GM21717 (cell line): ENCODE results near the gene WEE1.
"Not testable (repeated sequence)": the region's sequence is repeated elsewhere in the genome, so short reads cannot be mapped to it uniquely, and the experiment has no call there.

Experiments
- ATAC-seq: cut with Tn5 transposase; IDR thresholded peaks from one replicate; pipeline ENCODE4 v1.9.1; 2021; ENCODE audit warnings: mild to moderate bottlenecking, moderate library complexity; ENCODE audit not compliant: unreplicated experiment

Gene WEE1

GRCh38 chr11:9594267-9595046 is 21.0 kb downstream of the WEE1 start:
- no peak for ATAC-seq

DNA sequence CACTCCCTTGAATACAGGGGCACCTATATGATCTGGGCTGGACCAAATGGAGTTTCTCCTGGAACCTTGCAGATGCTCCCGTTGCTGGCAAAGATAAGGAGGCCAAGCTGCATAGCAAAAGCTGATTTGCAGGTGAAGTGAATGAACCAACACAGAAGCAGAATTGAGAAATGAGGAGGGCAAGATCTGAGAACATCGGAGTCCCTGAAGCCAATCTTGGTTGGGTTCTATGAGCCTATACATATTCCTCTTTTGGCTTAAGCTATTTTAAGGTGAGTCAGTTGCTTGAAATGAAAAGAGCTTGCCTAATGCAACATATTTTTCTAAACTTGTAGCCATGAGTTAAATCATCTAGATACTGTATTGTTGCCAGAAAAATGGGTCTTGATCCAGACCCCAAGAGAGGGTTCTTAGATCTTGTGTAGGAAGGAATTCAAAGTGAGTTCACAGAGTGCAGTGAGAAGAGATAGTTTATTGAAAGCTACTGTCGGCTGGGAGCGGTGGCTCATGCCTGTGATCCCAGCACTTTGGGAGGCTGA is 23.5 kb downstream of the WEE1 start:
- no peak for ATAC-seq

DNA sequence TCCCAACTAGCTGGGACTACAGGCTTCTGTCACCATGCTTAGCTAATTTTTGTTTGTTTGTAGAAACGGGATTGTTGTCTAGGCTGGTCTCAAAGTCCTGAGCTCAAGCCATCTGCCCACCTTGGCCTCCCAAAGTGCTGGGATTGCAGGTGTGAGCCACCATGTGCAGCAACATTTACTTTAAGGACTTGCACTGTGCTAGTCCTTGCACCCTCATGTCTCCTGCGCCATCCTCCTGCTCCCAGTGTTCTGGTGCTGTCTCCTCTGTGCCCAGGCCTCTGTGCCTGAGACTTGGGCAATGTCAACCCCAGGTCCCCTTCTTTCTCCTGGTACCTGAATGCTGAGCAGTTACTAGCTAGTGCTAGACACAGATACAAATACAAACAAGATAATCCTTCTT is 26.7 kb downstream of the WEE1 start:
- no peak for ATAC-seq

GRCh38 chr11:9600644-9601036 is 27.2 kb downstream of the WEE1 start:
- peak; percentile 43 for ATAC-seq

- peak; percentile 80 for ATAC-seq
These were observed 27.8 kb downstream of the WEE1 start for GRCh38 chr11:9601037-9601875.

GRCh38 chr11:9601876-9602199 is 28.4 kb downstream of the WEE1 start:
- ATAC-seq: no peak

DNA sequence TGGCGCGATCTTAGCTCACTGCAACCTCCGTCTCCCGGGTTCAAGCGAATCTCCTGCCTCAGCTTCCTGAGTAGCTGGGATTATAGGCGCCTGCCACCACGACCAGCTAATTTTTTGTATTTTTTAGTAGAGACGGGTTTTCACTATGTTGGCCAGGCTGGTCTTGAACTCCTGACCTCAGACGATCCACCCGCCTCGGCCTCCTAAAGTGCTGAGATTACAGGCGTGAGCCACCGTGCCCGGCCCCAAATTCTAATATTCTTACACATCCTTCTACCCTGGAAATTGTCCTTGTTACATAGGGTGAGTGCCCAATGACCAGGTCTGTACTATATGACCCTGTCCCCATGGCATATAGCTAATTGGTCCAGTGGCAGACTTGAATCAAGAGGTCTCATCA is 29.7 kb downstream of the WEE1 start:
- ATAC-seq: not testable (repeated sequence)

DNA sequence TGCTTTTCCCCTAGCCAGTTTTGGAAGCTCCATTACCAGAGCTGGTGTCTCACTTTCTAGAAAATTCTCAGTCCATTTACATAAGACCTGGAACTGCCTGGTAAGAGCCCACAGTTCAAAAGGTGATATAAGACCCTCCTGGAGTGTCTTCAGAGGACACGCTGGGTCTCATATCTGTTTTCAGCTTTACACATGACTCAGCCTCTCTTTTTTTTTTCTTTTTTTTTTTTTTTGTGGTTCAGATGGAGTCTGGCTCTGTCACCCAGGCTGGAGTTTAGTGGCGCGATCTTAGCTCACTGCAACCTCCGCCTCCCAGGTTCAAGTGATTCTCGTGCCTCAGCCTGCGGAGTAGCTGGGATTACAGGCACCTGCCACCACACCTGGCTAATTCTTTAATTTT is 30.7 kb downstream of the WEE1 start:
- no peak for ATAC-seq

GRCh38 chr11:9605742-9606141 is 32.3 kb downstream of the WEE1 start:
- ATAC-seq: no peak

DNA sequence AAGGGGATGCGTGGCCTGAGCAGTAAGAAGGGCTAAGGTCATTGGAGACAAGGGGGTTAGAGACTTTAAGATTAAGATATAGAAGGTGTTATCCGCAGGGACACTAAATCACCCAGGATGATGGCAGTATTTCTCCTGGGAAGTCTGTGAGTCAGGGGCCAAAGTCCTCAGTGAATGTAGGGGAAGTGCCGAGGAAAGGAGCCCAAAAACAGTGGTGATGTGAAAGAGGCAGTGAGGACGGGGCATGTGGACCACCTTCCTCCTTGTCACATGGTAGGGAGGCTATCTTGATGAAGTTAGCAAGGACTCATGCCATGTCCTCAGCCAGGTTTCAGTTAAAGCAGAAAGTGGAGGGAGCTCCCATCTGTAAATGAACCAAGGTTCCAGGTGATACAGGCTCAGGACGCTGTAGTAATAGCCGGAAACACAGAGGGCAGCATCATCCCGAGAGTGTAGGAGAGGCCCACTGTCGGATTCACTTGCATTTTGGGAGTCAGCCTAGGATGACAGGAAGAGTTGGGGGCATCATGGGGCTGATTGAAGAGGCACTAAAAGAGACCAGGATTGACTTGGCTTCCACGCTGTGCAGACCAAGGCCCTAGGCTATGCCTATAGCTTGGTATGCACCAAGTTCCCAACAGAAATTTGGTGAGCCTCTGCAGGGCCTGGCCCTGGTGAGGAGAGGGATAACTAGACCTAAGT is 33.5 kb downstream of the WEE1 start:
- ATAC-seq: no peak

DNA sequence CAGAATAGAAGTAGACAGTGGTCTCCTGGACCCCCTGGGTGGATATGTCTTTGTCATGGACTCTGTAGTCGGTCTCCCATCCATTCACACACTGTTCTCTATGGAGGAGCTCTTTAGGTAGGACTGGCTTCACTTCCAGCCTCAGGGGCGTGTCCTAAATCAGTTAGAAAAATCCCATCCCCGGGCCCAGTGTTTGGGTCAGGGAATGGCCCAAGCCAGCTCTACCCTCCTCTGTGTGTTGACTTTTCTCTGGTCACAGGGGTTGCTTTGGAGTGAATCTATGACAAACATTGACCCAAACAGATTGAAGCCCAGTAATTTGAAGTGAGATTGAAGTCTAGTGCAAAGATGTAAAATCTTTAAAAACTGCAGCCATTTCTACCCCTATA is 34.0 kb downstream of the WEE1 start:
- ATAC-seq: no peak

- ATAC-seq: no peak
These were observed 35.7 kb downstream of the WEE1 start for GRCh38 chr11:9609002-9609759.

- no peak for ATAC-seq
These were observed 36.4 kb downstream of the WEE1 start for GRCh38 chr11:9609841-9610240.

DNA sequence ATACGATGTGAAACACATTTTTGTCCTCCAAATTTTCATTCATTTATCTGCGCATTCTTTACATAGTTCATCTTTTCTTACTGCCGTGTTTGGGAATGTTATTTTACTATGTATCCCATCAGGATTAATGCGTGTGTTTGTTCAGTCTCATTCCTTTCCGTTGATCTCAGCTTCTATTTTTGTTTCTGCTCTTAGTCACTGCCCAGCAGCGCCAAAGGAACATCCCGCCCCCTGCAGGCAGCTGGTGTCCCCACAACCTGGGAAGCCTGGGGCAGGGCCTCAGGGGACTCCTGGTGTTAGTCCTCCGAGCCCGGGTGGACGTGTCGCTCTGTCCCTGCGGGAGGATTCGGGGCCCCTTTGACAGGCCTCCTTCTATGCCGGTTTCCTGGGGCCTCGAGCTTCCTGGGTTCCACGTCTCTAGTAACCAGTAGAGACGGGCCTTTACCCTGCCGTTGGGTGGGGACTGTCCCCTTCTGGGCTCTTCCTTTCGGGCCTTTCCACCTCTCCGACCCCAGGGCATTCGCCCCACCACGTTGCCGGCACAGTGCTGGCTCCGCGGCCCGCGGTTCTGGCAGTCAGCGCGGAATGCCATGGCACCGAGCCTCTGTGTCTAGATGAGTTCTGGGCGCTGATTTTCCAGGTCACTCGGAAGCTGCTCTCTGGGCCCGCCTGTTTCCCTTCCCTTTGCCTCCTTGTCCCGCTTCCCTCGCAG is 39.8 kb downstream of the WEE1 start:
- peak; percentile 46 for ATAC-seq

DNA sequence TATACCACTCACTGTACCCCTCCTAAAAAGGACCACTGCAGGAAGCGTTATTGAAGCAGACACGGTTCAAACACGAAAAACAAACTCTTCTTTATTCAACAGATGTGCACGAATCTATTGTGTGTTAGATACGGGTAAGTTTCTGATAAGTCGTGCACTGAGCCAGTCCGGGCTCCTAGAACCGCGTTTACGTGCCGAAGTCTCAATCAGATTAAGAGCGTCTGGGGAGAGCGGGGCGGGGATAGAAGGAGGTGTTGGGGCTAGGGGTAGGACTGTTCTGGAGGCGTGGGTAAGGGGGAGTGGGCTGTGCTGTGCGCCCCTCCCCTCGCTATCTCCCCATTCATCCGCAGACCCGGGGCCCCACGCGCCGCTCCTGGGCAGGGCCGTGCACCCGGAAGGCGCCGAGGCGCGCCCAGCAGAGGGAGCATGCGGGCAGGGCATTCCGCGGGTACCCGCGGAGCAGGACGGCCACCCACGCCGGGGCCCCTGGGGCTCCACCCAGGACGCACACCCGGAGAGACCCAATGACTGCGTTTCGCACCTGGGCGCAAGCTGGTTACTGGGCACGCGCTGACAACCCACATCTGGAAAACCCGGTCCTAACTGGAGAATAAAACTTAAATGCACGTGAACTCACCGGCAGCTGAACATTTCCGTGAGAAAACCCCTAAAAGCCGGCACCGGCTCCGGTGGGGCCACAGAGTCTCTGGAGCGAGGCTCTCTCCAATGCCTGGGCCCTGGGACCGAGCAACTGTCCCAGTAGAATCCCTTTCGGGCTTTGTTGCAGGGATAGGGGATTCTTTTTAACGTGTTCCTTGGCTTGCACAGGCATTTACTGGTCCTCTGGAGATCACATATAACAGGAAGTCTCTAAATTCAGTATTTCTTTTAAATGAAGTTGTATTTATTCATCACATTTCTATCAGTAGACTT is 40.6 kb downstream of the WEE1 start:
- ATAC-seq: peak; percentile 68

DNA sequence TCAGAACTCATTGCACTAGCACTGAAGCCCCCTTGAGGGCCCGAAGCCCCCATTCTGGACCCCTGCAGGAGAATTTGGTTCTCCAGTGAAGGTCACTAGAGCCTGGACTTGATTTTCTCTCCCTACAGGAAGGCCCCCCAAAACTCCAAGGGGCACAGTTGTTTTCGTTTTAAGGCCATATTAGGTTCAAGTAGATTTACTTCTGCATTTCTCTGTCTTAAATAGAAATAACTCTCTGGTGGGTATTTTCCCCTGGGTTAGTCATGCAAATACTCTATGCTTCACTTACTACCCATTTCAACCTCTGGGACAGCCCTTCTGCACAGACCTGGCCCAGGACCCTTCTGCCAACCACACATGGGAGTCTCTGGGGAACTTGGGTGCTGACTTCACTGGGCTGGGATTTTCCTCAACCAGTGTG is 41.6 kb downstream of the WEE1 start:
- ATAC-seq: peak; percentile 48

GRCh38 chr11:9616042-9616675 is 42.7 kb downstream of the WEE1 start:
- no peak for ATAC-seq

DNA sequence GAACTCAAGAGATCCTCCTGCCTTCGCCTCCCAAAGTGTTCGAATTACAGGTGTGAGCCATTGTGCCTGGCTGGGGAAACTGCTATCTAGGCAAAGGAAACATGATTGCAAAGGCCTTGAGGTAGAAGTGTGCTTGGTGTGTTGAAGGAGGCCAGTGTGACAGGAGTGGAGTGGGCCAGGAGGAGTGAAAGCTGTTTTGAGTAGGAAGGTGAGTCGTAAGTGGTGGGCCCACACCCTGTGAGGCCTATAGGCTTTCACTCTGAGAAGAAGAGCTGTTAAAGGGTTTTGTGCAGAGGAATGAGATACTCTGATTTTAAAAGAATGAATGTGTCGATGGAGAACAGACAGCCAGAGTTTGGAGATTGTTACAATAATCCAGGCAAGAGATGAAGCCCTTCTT is 43.4 kb downstream of the WEE1 start:
- no peak for ATAC-seq

GRCh38 chr11:9617940-9618339 is 44.5 kb downstream of the WEE1 start:
- ATAC-seq: no peak
